Astrocyte (in vitro differentiated cells and primary cell): Measurements from ENCODE around the gene SOX30. TPM values are rescaled to one million over a fixed set of nuclear protein-coding genes. Genes with fewer than 3 reads are reported as not detected.

Experiments
- DNase-seq: peaks from one replicate; pipeline ENCODE4 v3.0.0-alpha.2; 2010; ENCODE audit warnings: low read depth
- FAIRE-seq: peaks from 2 replicates; lab custom pipeline; 2011; peaks lifted over from hg19 to GRCh38; lab: Jason Lieb, UNC
- H2AFZ ChIP-seq: 2 replicates; pipeline ENCODE4 v1.6.0; 2012; ENCODE audit warnings: low read depth, low read length, inconsistent platforms
- H3K27ac ChIP-seq: 2 replicates; pipeline ENCODE4 v1.5.1; 2011; ENCODE audit warnings: low read depth, low read length, inconsistent platforms
- H3K27me3 ChIP-seq: 2 replicates; pipeline ENCODE4 v1.6.0; 2011; ENCODE audit warnings: low read length, inconsistent platforms; ENCODE audit not compliant: insufficient read depth
- H3K36me3 ChIP-seq: 2 replicates; pipeline ENCODE4 v1.5.1; 2011; ENCODE audit warnings: low read length, inconsistent platforms; ENCODE audit not compliant: insufficient read depth
- H3K4me1 ChIP-seq: 2 replicates; pipeline ENCODE4 v1.5.1; 2011; ENCODE audit warnings: low read length, inconsistent platforms; ENCODE audit not compliant: insufficient read depth
- H3K4me2 ChIP-seq: 2 replicates; pipeline ENCODE4 v1.6.0; 2012; ENCODE audit warnings: low read length, inconsistent platforms
- H3K4me3 ChIP-seq: 2 replicates; pipeline ENCODE4 v1.5.1; 2011; ENCODE audit warnings: low read depth, mild to moderate bottlenecking, low read length, inconsistent platforms; ENCODE audit not compliant: insufficient read depth
- H3K79me2 ChIP-seq: 2 replicates; pipeline ENCODE4 v1.6.0; 2012; ENCODE audit warnings: mild to moderate bottlenecking, low read length, inconsistent platforms; ENCODE audit not compliant: insufficient read depth
- H3K9ac ChIP-seq: 2 replicates; pipeline ENCODE4 v1.6.0; 2012; ENCODE audit warnings: mild to moderate bottlenecking, low read length, inconsistent platforms
- H3K9me3 ChIP-seq: 2 replicates; pipeline ENCODE4 v1.5.1; 2012; ENCODE audit warnings: low read depth, mild to moderate bottlenecking, low read length, inconsistent platforms; ENCODE audit not compliant: insufficient read depth
- H4K20me1 ChIP-seq: 2 replicates; pipeline ENCODE4 v1.6.0; 2012; ENCODE audit warnings: low read length, inconsistent platforms; ENCODE audit not compliant: insufficient read depth
- H3K27ac Mint-ChIP-seq: one replicate; pipeline ENCODE4 v1.8.0; 2021; ENCODE audit warnings: mild to moderate bottlenecking, mixed read lengths; ENCODE audit not compliant: unreplicated experiment
- H3K27me3 Mint-ChIP-seq: one replicate; pipeline ENCODE4 v1.8.0; 2021; ENCODE audit warnings: low read depth, mixed read lengths; ENCODE audit not compliant: unreplicated experiment
- H3K36me3 Mint-ChIP-seq: one replicate; pipeline ENCODE4 v1.8.0; 2021; ENCODE audit warnings: low read depth, mixed read lengths; ENCODE audit not compliant: unreplicated experiment
- H3K4me1 Mint-ChIP-seq: one replicate; pipeline ENCODE4 v1.8.0; 2021; ENCODE audit warnings: low read depth, mixed read lengths; ENCODE audit not compliant: unreplicated experiment
- H3K4me3 Mint-ChIP-seq: one replicate; pipeline ENCODE4 v1.8.0; 2021; ENCODE audit warnings: mild to moderate bottlenecking, moderate library complexity, mixed read lengths; ENCODE audit not compliant: unreplicated experiment
- H3K9me3 Mint-ChIP-seq: one replicate; pipeline ENCODE4 v1.8.0; 2021; ENCODE audit warnings: mild to moderate bottlenecking, mixed read lengths; ENCODE audit not compliant: unreplicated experiment
- EZH2 ChIP-seq: IDR thresholded peaks from 2 replicates; pipeline ENCODE4 v1.6.1; 2012; ENCODE audit warnings: mild to moderate bottlenecking, low read length, inconsistent platforms; ENCODE audit not compliant: insufficient read depth
- total RNA-seq: library from RNA; stranded (reverse); gene quantifications from 2 replicates; pipeline ENCODE4 v1.2.1, GENCODE V29; 2021
- TF ChIP-seq, protein P1 (sequence below): IDR thresholded peaks from 2 replicates; pipeline ENCODE4 v1.5.1; 2011; ENCODE audit warnings: low read depth, mild to moderate bottlenecking, inconsistent platforms, low read length, moderate library complexity; ENCODE audit not compliant: insufficient read depth

SOX30 gene
- total RNA-seq, 1 donor from 2014 or later = 0.14 TPM

GRCh38 chr5:157611571-157612476 is 40.4 kb downstream of the SOX30 start:
- Histone ChIP-seq H3K27me3 (no peaks in the 10 kb centered on the region), H3K36me3 (no peaks in the 10 kb centered on the region), H4K20me1 (no peaks in the 10 kb centered on the region), H3K4me2 (no peak overlapping the region), H3K27ac (no peak overlapping the region), H3K79me2 (no peaks in the 10 kb centered on the region), H3K4me3 (no peak overlapping the region), H3K9ac (no peak overlapping the region), H2AFZ (peak overlapping the region; percentile 57), H3K9me3 (no peaks in the 10 kb centered on the region), H3K4me1 (peaks cover 11% of the 10 kb centered on the region)
- no peaks in the 10 kb centered on the region for H3K36me3 Mint-ChIP-seq
- peaks cover 2% of the 10 kb centered on the region for H3K9me3 Mint-ChIP-seq
- DNase-seq (peak; percentile 64), FAIRE-seq (no peak)
- H3K27me3 Mint-ChIP-seq = no peaks in the 10 kb centered on the region
- H3K4me3 Mint-ChIP-seq = no peak overlapping the region
- peaks cover 17% of the 10 kb centered on the region for H3K4me1 Mint-ChIP-seq
- no peak overlapping the region for H3K27ac Mint-ChIP-seq
- TF ChIP-seq, protein P1, sequence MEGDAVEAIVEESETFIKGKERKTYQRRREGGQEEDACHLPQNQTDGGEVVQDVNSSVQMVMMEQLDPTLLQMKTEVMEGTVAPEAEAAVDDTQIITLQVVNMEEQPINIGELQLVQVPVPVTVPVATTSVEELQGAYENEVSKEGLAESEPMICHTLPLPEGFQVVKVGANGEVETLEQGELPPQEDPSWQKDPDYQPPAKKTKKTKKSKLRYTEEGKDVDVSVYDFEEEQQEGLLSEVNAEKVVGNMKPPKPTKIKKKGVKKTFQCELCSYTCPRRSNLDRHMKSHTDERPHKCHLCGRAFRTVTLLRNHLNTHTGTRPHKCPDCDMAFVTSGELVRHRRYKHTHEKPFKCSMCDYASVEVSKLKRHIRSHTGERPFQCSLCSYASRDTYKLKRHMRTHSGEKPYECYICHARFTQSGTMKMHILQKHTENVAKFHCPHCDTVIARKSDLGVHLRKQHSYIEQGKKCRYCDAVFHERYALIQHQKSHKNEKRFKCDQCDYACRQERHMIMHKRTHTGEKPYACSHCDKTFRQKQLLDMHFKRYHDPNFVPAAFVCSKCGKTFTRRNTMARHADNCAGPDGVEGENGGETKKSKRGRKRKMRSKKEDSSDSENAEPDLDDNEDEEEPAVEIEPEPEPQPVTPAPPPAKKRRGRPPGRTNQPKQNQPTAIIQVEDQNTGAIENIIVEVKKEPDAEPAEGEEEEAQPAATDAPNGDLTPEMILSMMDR = no peak
- TF ChIP-seq EZH2 = no peak

DNA sequence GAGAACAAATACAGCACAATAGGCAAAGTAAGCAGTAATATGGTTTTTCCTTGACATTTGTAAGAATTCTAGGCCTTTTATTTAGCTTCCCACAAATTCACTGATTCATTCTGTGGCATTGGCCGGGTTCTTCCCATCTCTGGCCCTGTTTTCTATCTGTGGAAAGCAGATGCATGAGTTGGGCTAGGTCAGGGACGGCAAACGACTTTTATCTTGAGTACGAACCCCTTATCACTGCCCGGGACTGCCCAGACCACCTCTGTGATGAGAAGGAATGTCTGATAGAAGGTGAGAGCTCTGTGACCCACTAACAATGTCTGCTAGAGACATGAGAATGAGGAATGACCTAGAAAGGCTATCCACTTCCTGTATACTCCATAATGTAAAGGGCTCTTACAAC is 41.2 kb downstream of the SOX30 start:
- FAIRE-seq = no peak
- Mint-ChIP-seq H3K27me3 (no peaks in the 10 kb centered on the region), H3K4me3 (no peak overlapping the region), H3K4me1 (peaks cover 20% of the 10 kb centered on the region), H3K36me3 (no peaks in the 10 kb centered on the region), H3K27ac (no peak overlapping the region), H3K9me3 (peaks cover 2% of the 10 kb centered on the region)
- no peak overlapping the region for H3K9ac ChIP-seq
- TF ChIP-seq, protein P1 = no peak
- TF ChIP-seq EZH2 = no peak
- no peaks in the 10 kb centered on the region for H3K36me3 ChIP-seq
- H4K20me1 ChIP-seq = no peaks in the 10 kb centered on the region
- H3K9me3 ChIP-seq = no peaks in the 10 kb centered on the region
- DNase-seq = no peak
- H3K79me2 ChIP-seq = no peaks in the 10 kb centered on the region
- H3K4me1 ChIP-seq = peaks cover 11% of the 10 kb centered on the region
- H2AFZ ChIP-seq = peak overlapping the region; percentile 13
- H3K4me2 ChIP-seq = no peak overlapping the region
- no peak overlapping the region for H3K27ac ChIP-seq
- H3K27me3 ChIP-seq = no peaks in the 10 kb centered on the region
- no peak overlapping the region for H3K4me3 ChIP-seq
